ENCODE results near the gene SCN4A.

- no peak for TF ChIP-seq CTCF (IDR thresholded peaks at IDR 0.05)
- no peak for TF ChIP-seq POLR2A (IDR thresholded peaks at IDR 0.05; ENCODE audit: low read length)
- no peak for TF ChIP-seq BHLHE40 (IDR thresholded peaks at IDR 0.05; ENCODE audit: low read depth, low read length)
- no peak for TF ChIP-seq HDAC2 (IDR thresholded peaks at IDR 0.05)
- no peak for TF ChIP-seq ELK1 (IDR thresholded peaks at IDR 0.05; ENCODE audit: low read depth, low read length)
- TF ChIP-seq EHF (CRISPR knock-in tag; IDR thresholded peaks at IDR 0.05) = no peak
- TF ChIP-seq MYC (IDR thresholded peaks at IDR 0.05; ENCODE audit: borderline replicate concordance, low read length) = no peak
- TF ChIP-seq JUNB (IDR thresholded peaks at IDR 0.05) = no peak
- TF ChIP-seq NR3C1 (IDR thresholded peaks at IDR 0.05) = no peak
These were observed 16.9 kb downstream of the SCN4A start for GRCh38 chr17:63955791-63956190.
